Measurements from ENCODE around the gene MAP10. TPM values are rescaled to one million over a fixed set of nuclear protein-coding genes. Genes with fewer than 3 reads are reported as not detected.
A peak's percentile ranks its signal among the peaks of the same experiment; 100 is the strongest.

The MAP10 gene
- total RNA-seq (1 to 10 TPM; 1.7 to 7.2 (median 2.6) TPM), polyA plus RNA-seq (1 to 10 TPM in 1 of 3 donors, under 1 TPM in 2; 0.67 to 2.7 (median 0.97) TPM)
- long read RNA-seq, donor 1, partial matches to known transcripts: 0 of 1 reads
- long read RNA-seq, donor 1, other reads (novel, unspliced or antisense): 0 of 1 reads
- long read RNA-seq, donor 2, partial matches to known transcripts: 0 of 3 reads
- long read RNA-seq, donor 2, other reads (novel, unspliced or antisense): 0 of 3 reads
- long read RNA-seq, donor 3, partial matches to known transcripts: 0 of 1 reads
- long read RNA-seq, donor 3, other reads (novel, unspliced or antisense): 0 of 1 reads
- long read RNA-seq, donor 4, partial matches to known transcripts: 0 of 2 reads
- long read RNA-seq, donor 4, other reads (novel, unspliced or antisense): 0 of 2 reads
- long read RNA-seq, donor 5, transcript MAP10-201 (1 exons, 3,516 nt): major isoform, 6 of 6 reads
- long read RNA-seq, donor 5, partial matches to known transcripts: 0 of 6 reads
- long read RNA-seq, donor 5, other reads (novel, unspliced or antisense): 0 of 6 reads
- long read RNA-seq, donor 6, partial matches to known transcripts: 0 of 4 reads
- long read RNA-seq, donor 6, other reads (novel, unspliced or antisense): 0 of 4 reads
- long read RNA-seq, donor 7, partial matches to known transcripts: 0 of 2 reads
- long read RNA-seq, donor 7, other reads (novel, unspliced or antisense): 0 of 2 reads
- long read RNA-seq, donor 8, transcript MAP10-201 (1 exons, 3,516 nt): major isoform, 5 of 5 reads
- long read RNA-seq, donor 8, partial matches to known transcripts: 0 of 5 reads
- long read RNA-seq, donor 8, other reads (novel, unspliced or antisense): 0 of 5 reads
- long read RNA-seq, donor 9, partial matches to known transcripts: 0 of 4 reads
- long read RNA-seq, donor 9, other reads (novel, unspliced or antisense): 0 of 4 reads
- long read RNA-seq, donor 10, transcript MAP10-201 (1 exons, 3,516 nt): major isoform, 7 of 7 reads
- long read RNA-seq, donor 10, partial matches to known transcripts: 0 of 7 reads
- long read RNA-seq, donor 10, other reads (novel, unspliced or antisense): 0 of 7 reads

GRCh38 chr1:232805269-232806185, at the start of gene MAP10:
TSS of gene MAP10 (plus strand) at chr1:232805416. CDS start at chr1:232805450, 34 bp downstream.
- peak within 1 kb of the TSS; percentile 40 to 89 (median 62) for H3K4me3 ChIP-seq
- peaks cover 0 to 5% (median 0%) of the 10 kb centered on the region in 3 donors for H3K9me3 ChIP-seq (replicated peaks in 1 of 3)
- TF ChIP-seq CTCF (IDR thresholded peaks at IDR 0.05): no peak
- peak in 1 of 2 donors; percentile 39 for TF ChIP-seq POLR2A (IDR thresholded peaks at IDR 0.05)
- WGBS, 4 donors: 8 to 14% (median 10%) methylated on average over 23 to 75 of the region's 75 CpGs
- peak; percentile 68 to 85 (median 72) for DNase-seq
- intact Hi-C loops (cut with DNase I): no loop called here
- H3K27ac ChIP-seq: peak within 1 kb of the TSS in 4 of 5 donors; percentile 3 to 90 (median 74)
- no peaks in the 10 kb centered on the region for H3K36me3 ChIP-seq (replicated peaks in 1 of 2)
- no peaks in the 10 kb centered on the region for H3K27me3 ChIP-seq
- H3K4me1 ChIP-seq (replicated peaks in 1 of 2): peaks cover 10 to 17% of the 10 kb centered on the region in 2 donors

GRCh38 chr1:232764458-232765251, 40.6 kb upstream of the MAP10 start:
- no peak for TF ChIP-seq POLR2A (IDR thresholded peaks at IDR 0.05)
- no peak for TF ChIP-seq CTCF (IDR thresholded peaks at IDR 0.05)
- H3K4me1 ChIP-seq (replicated peaks in 1 of 2): peaks cover 0 to 22% of the 10 kb centered on the region in 2 donors
- WGBS, 4 donors: 54 to 84% (median 78%) methylated on average over 2 to 4 of the region's 4 CpGs
- H3K9me3 ChIP-seq (replicated peaks in 1 of 3): no peaks in the 10 kb centered on the region
- intact Hi-C loops (cut with DNase I): no loop called here
- no peak overlapping the region for H3K4me3 ChIP-seq
- H3K27ac ChIP-seq: peak overlapping the region in 1 of 5 donors; percentile 25
- H3K36me3 ChIP-seq (replicated peaks in 1 of 2): no peaks in the 10 kb centered on the region
- no peaks in the 10 kb centered on the region for H3K27me3 ChIP-seq
- peak in 1 of 7 donors; percentile 54 for DNase-seq

GRCh38 chr1:232765542-232765941, 39.7 kb upstream of the MAP10 start:
- DNase-seq: no peak
- Histone ChIP-seq H3K27ac (no peak overlapping the region), H3K36me3 (replicated peaks in 1 of 2) (no peaks in the 10 kb centered on the region), H3K4me3 (no peak overlapping the region), H3K4me1 (replicated peaks in 1 of 2) (peaks cover 0 to 22% of the 10 kb centered on the region in 2 donors), H3K9me3 (replicated peaks in 1 of 3) (no peaks in the 10 kb centered on the region), H3K27me3 (no peaks in the 10 kb centered on the region)
- WGBS, 4 donors: 77 to 86% (median 79%) methylated on average over 6 of the region's 6 CpGs
- no peak for TF ChIP-seq POLR2A (IDR thresholded peaks at IDR 0.05)
- no peak for TF ChIP-seq CTCF (IDR thresholded peaks at IDR 0.05)
- intact Hi-C loops (cut with DNase I): no loop called here
